GM12892 (cell line): ENCODE results near the gene PIP5K1C.

ENCODE experiments used
- DNase-seq: peaks from one replicate; pipeline ENCODE4 v3.0.0; 2011; ENCODE audit not compliant: insufficient read length
- FAIRE-seq: peaks from 2 replicates; lab custom pipeline; 2011; peaks lifted over from hg19 to GRCh38; lab: Jason Lieb, UNC
- POLR2A ChIP-seq: IDR thresholded peaks from 2 replicates; pipeline ENCODE4 v1.6.1; 2011; ENCODE audit warnings: low read depth, low read length, control low read depth
- POLR2AphosphoS5 ChIP-seq: IDR thresholded peaks from 2 replicates; pipeline ENCODE4 v1.6.1; 2011; ENCODE audit warnings: low read depth, low read length, control low read depth
- TAF1 ChIP-seq: IDR thresholded peaks from 2 replicates; pipeline ENCODE4 v1.6.1; 2011; ENCODE audit warnings: low read depth, mild to moderate bottlenecking, control low read depth, low read length, borderline replicate concordance

The PIP5K1C gene

GRCh38 chr19:3613818-3614661 is 86.2 kb downstream of the PIP5K1C start:
- no peak for FAIRE-seq
- TF ChIP-seq TAF1 (no peak), POLR2AphosphoS5 (no peak), POLR2A (no peak)
- no peak for DNase-seq

DNA sequence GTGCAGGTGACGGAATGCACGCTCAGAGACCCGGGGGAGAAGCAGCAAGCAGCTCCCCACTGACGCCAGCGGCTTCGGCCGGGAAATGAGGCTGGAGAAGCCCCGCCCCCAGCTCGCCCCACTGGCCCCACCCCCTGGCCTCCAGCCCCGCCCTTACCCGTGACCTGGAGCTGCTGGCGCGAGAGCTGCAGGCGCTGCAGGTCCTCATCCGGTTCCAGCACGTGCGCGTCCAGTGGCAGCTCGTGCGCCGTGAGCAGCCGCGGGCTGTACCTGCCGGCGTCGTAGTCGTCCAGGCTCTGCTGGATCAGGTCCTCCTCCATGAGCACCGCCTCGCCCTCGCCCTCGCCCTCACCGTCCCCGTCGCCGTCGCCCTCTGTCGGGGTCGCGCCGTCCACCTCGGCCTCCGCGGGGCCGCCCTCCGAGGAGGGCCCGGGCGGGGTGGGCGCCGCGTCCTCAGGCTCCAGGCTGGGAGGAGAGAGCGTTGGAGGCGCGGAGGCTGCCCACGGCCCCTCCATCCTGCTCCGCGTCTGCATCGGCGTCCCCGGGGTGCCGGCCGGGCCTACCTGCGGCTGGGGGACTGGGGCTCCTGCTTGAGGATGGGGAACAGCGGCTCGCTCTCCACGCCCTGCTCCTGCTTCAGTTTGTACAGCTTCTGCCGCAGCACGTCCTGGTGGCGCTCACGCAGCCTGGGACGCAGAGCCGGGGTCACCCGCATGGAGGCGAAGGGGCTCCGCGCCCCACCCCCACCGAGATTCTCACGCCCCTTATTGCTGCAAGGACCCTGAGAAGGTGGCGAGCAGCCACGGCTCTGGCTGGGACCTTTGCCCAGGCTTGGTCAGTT is 87.1 kb downstream of the PIP5K1C start:
- DNase-seq (no peak), FAIRE-seq (no peak)

DNA sequence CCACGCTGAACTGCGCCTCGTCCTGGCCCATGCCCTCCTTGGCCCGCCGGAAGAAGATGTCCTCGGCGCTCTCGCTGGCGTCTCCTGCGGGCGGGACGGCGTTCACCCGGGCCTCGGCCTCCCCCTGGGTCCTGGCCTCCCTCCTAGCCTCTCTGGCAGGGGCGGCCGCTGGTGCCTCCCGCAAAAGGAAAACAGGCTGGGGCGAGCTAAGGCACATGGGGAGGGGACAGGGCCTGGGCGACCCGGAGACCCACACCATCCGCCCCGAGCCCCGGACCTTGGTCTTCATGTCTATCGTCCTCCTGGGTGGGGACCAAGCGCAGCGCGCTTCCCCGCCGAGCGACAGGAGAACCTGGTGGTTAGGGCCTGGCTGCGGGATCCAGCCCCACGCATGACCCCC is 87.9 kb downstream of the PIP5K1C start:
- DNase-seq (no peak), FAIRE-seq (no peak)
- TF ChIP-seq POLR2A (no peak), TAF1 (no peak)

More for the DNA sequence above, 87.1 kb downstream of the PIP5K1C start:
- TF ChIP-seq POLR2A (no peak), POLR2AphosphoS5 (no peak), TAF1 (no peak)

- FAIRE-seq: no peak
- TF ChIP-seq TAF1 (no peak), POLR2A (no peak), POLR2AphosphoS5 (no peak)
- DNase-seq: no peak
Observed at GRCh38 chr19:3611841-3612240, 88.4 kb downstream of the PIP5K1C start.

GRCh38 chr19:3610745-3611717 is 89.2 kb downstream of the PIP5K1C start:
- TF ChIP-seq POLR2AphosphoS5 (no peak), TAF1 (no peak), POLR2A (no peak)
- DNase-seq (no peak), FAIRE-seq (no peak)

- FAIRE-seq: no peak
- DNase-seq: no peak
- TF ChIP-seq TAF1 (no peak), POLR2A (no peak), POLR2AphosphoS5 (peak; percentile 42)
Observed at GRCh38 chr19:3609779-3610719, 90.2 kb downstream of the PIP5K1C start.

DNA sequence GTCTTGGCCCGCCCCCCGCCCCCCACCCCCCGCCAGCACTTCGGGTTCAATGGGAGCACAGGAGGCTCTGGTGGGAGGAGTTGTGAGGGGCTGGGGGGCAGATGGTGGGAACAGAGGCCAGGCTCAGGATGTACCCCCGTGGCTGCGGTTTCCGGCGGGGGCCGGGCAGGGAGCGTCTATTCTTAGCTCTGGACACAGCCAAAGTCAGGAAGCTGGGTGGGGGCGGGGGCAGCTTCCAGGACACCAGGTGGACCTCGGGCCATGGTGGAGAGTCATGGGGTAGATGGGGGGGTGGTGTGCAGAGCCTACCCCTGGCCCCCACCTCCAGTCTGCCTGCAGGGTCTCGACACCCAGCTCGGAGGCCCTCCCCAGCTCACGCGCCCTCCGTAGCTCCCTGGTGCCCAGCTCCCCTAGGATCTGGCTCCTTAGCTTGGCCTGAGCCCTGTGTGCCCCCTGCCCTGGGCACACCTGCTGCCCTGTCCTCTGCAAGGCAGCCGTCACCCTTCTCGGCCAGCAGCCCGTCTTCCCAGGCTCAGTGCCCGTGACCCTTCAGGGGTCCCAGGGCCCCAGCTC is 91.4 kb downstream of the PIP5K1C start:
- FAIRE-seq (no peak), DNase-seq (no peak)
- TF ChIP-seq TAF1: no peak
- no peak for TF ChIP-seq POLR2A
- no peak for TF ChIP-seq POLR2AphosphoS5

- FAIRE-seq: no peak
- DNase-seq: no peak
- TF ChIP-seq POLR2AphosphoS5: no peak
- TF ChIP-seq TAF1: no peak
- TF ChIP-seq POLR2A: no peak
Observed at GRCh38 chr19:3608079-3608641, 92.1 kb downstream of the PIP5K1C start.

DNA sequence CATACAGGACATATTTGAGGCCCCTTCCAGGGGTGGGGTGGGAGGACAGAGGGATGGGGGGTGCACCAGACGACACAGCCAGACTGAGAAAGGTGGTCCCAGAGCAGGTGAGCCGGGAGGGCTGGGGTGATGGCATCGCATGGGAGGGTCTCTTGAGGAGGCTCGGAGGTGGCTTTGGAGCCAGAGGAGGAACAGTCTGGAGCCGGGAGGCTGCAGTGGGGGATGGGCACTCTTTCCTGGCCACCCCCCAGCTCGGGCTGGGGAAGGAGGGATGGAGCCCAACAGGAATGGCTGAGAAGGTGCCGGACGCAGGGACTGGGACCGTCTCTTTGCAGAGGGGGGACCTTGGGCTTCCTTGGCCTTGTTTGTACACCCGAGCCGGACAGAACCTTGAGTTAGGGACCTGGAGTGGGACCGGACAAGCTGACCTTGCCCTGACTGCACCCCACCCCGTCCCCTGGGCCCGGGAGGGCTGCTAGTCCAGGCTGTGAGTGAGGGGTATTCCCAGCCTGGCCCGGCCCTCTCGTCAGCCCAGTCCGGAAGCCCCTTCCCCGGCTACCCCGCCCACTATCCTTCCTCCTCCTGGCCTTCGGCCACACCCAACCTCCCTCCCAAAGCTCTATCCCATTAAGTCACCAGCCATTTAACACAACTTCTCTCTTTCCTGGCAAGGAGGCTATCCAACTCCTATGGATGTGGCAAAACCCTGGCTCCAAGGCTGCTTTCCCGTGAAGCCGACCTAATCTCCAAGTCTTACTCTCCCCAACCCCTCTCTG is 92.8 kb downstream of the PIP5K1C start:
- no peak for TF ChIP-seq TAF1
- TF ChIP-seq POLR2A: no peak
- no peak for TF ChIP-seq POLR2AphosphoS5
- DNase-seq: no peak
- no peak for FAIRE-seq
